ENCODE measurements around the gene CDK13. TPM values are rescaled to one million over a fixed set of nuclear protein-coding genes. Genes with fewer than 3 reads are reported as not detected.

Gene CDK13
- total RNA-seq, 1 experiment from 2014 or later = 39.2 TPM

DNA sequence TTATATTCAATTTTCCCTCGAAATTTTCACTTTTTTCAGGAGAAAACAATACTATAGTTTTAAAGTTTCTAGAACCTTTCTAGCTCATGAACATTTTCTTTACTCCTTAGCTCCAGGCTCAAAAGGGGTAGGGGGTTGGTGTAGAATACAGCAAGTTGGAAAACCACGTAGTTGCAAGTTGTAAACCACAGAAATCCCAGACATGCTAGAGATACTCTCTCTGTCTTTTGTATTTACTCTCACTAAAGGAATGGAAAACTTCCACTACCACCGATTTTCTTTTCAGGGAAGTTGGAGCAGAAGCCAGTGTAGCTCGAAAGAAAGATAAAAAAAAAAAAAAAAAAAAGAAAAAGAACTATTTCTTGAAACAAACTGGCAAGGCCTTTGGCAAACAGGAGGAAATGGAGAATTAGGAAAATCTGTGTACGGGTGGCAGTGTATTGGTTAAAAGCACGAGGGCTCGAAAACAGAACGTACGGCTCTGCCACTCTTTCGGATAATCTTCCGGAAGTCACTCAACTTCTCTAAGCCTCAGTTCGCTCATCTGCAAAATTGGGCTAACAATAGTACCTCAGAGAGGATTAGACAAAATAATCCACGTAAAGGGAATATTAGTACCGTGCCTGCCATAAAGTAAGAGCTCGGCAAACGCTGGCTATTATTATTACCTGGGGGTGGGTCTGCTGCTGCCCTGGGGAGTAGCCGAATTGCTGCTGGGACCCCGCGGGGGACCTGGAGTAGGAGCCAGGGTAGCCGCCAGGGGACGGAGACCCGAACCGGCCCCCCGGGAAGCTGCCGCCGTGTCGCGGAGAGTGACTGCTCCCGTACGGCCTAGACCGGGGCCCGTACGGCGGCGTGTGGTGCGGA lies 183.7 kb downstream of the CDK13 start:
- peaks cover 13% of the 10 kb centered on the region for H3K4me1 Mint-ChIP-seq
- H3K36me3 Mint-ChIP-seq = peaks cover 2% of the 10 kb centered on the region; the same call in 1 of the 2 replicates
- DNase-seq (ENCODE audit: low spot score) (peak; percentile 67), ATAC-seq (no peak; the same call in 1 of the 2 replicates)
- ChIA-PET POLR2A (interaction anchor here (0.6 to 0.9 kb wide), 2 partner anchors 17 to 44 kb away, joined by 3 to 4 read pairs; no protein-coding TSS in a partner anchor), CTCF (interaction anchor here (0.6 to 1.5 kb wide), 10 partner anchors 10 to 553 kb away, joined by 3 to 8 read pairs (median 4); no protein-coding TSS in a partner anchor)
- TF ChIP-seq ZNF423 (CRISPR knock-in tag; IDR thresholded peaks at IDR 0.05) (0 out of 2 replicates have a peak, but pooled peaks have one; percentile 5), HMGXB4 (CRISPR knock-in tag; IDR thresholded peaks at IDR 0.05) (no peak)
- H3K4me3 Mint-ChIP-seq = peak overlapping the region; percentile 90
- H3K9me3 Mint-ChIP-seq = peaks cover 6% of the 10 kb centered on the region; the same call in 1 of the 2 replicates
- peaks cover 14% of the 10 kb centered on the region for H3K27me3 Mint-ChIP-seq (ENCODE audit: low read depth)
- H3K27ac Mint-ChIP-seq = peak overlapping the region; percentile 60; the same call in 1 of the 2 replicates

DNA sequence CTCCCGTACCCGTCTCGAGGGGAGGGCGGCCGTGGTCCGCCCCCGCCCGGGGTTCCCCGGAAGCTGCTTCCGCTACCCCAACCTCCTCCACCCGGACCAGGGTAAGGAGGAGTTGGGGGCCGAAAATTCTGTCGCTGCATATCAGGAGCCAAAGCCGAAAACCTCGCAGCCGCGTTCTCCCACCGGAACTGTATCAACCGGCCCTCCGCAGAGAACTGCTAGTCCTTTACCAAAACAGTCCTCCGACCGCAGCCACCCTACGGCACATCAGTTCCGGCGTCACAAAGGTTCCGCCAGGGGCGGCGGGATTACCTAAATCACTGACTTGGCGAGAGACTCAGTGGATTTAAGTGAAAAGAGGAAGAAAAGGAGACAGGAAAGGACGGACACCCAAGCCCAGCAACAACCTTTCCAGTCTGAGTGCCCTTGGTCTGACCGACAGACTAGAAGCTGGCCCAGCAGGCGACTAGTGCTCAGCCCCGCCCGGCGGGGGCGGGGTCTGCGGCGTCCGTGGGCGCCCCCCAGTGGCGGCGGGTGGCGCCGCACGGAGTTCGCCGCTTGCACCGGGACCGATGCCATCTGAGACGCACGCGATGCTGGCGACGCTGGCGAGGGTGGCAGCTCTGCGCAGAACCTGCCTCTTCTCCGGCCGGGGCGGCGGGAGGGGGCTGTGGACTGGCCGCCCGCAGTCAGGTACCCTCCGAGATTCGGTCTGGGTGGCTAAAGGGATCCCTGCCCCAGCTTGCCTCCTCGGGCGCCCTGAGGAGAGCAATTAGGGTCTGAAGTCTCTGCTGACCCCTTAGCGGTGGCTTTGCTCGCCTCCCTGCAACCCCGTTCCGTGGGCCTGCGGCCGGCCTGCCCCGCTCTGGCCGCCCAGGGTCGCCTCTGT lies 184.6 kb downstream of the CDK13 start, which contains the start of the genes MPLKIP and SUGCT:
Gene MPLKIP, minus strand, starts transcription at position 195 of the 889 bp plus-strand sequence. Its CDS starts 55 bp downstream, at position 140.
Gene SUGCT, plus strand, starts transcription at position 578 of the 889 bp plus-strand sequence.
- Mint-ChIP-seq H3K4me1 (peaks cover 13% of the 10 kb centered on the region), H3K4me3 (peak within 1 kb of the TSS; percentile 90), H3K27me3 (ENCODE audit: low read depth) (peaks cover 14% of the 10 kb centered on the region), H3K36me3 (peaks cover 2% of the 10 kb centered on the region; the same call in 1 of the 2 replicates), H3K27ac (peak within 1 kb of the TSS; percentile 94), H3K9me3 (peaks cover 6% of the 10 kb centered on the region; the same call in 1 of the 2 replicates)
- CTCF ChIA-PET = interaction anchor here (0.6 to 1.5 kb wide), 11 partner anchors 11 to 554 kb away, joined by 3 to 8 read pairs (median 4); no protein-coding TSS in a partner anchor
- POLR2A ChIA-PET = interaction anchor here (0.9 kb wide), 1 partner anchor 16 kb away, joined by 3 read pairs; no protein-coding TSS in a partner anchor
- ATAC-seq (peak; percentile 87), DNase-seq (ENCODE audit: low spot score) (peak; percentile 81)
- TF ChIP-seq ZNF416 (CRISPR knock-in tag; IDR thresholded peaks at IDR 0.05) = no peak
- peak; percentile 72; the same call in 1 of the 2 replicates for TF ChIP-seq ELF4 (CRISPR knock-in tag; IDR thresholded peaks at IDR 0.05; ENCODE audit: low read depth)
- peak; percentile 88; the same call in 1 of the 2 replicates for TF ChIP-seq ESRRA (CRISPR knock-in tag; IDR thresholded peaks at IDR 0.05; ENCODE audit: borderline replicate concordance)
- TF ChIP-seq MXD4 (CRISPR knock-in tag; IDR thresholded peaks at IDR 0.05; ENCODE audit: borderline replicate concordance) = no peak
- no peak for TF ChIP-seq ZNF219 (CRISPR knock-in tag; IDR thresholded peaks at IDR 0.05; ENCODE audit: borderline replicate concordance)
- TF ChIP-seq FOXP4 (CRISPR knock-in tag; IDR thresholded peaks at IDR 0.05) = peak; percentile 85
- peak; percentile 30; the same call in 1 of the 2 replicates for TF ChIP-seq FOXK1 (CRISPR knock-in tag; IDR thresholded peaks at IDR 0.05)
- TF ChIP-seq ZNF232 (CRISPR knock-in tag; IDR thresholded peaks at IDR 0.05) = peak; percentile 80
- 0 out of 2 replicates have a peak, but pooled peaks have one; percentile 20 for TF ChIP-seq ARID4B (CRISPR knock-in tag; IDR thresholded peaks at IDR 0.05; ENCODE audit: borderline replicate concordance)
- TF ChIP-seq E2F1 (CRISPR knock-in tag; IDR thresholded peaks at IDR 0.05) = peak; percentile 56; the same call in 1 of the 2 replicates
- TF ChIP-seq, protein P1, sequence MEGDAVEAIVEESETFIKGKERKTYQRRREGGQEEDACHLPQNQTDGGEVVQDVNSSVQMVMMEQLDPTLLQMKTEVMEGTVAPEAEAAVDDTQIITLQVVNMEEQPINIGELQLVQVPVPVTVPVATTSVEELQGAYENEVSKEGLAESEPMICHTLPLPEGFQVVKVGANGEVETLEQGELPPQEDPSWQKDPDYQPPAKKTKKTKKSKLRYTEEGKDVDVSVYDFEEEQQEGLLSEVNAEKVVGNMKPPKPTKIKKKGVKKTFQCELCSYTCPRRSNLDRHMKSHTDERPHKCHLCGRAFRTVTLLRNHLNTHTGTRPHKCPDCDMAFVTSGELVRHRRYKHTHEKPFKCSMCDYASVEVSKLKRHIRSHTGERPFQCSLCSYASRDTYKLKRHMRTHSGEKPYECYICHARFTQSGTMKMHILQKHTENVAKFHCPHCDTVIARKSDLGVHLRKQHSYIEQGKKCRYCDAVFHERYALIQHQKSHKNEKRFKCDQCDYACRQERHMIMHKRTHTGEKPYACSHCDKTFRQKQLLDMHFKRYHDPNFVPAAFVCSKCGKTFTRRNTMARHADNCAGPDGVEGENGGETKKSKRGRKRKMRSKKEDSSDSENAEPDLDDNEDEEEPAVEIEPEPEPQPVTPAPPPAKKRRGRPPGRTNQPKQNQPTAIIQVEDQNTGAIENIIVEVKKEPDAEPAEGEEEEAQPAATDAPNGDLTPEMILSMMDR (IDR thresholded peaks at IDR 0.05) = peak; percentile 89
- TF ChIP-seq, protein P2, sequence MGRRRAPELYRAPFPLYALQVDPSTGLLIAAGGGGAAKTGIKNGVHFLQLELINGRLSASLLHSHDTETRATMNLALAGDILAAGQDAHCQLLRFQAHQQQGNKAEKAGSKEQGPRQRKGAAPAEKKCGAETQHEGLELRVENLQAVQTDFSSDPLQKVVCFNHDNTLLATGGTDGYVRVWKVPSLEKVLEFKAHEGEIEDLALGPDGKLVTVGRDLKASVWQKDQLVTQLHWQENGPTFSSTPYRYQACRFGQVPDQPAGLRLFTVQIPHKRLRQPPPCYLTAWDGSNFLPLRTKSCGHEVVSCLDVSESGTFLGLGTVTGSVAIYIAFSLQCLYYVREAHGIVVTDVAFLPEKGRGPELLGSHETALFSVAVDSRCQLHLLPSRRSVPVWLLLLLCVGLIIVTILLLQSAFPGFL (CRISPR knock-in tag; IDR thresholded peaks at IDR 0.05; ENCODE audit: borderline replicate concordance) = peak; percentile 75; the same call in 1 of the 2 replicates
- TF ChIP-seq JUN (CRISPR knock-in tag; IDR thresholded peaks at IDR 0.05) = no peak
- TF ChIP-seq TEAD1 (CRISPR knock-in tag; IDR thresholded peaks at IDR 0.05) = no peak
- TF ChIP-seq ATF1 (CRISPR knock-in tag; IDR thresholded peaks at IDR 0.05) = no peak; the same call in 1 of the 2 replicates

Measured in WTC11 (cell line).